ENCODE data around the gene MAP3K20. TPM values are rescaled to one million over a fixed set of nuclear protein-coding genes. Genes with fewer than 3 reads are reported as not detected.
"Not testable (repeated sequence)": the region's sequence is repeated elsewhere in the genome, so short reads cannot be mapped to it uniquely, and the experiment has no call there.

The MAP3K20 gene
- total RNA-seq, 1 experiment from 2014 or later, result 44.5 TPM

- no peaks in the 10 kb centered on the region for H3K9me3 Mint-ChIP-seq (ENCODE audit: unreplicated experiment)
- intact Hi-C loops (cut with micrococcal nuclease; ENCODE audit: unreplicated experiment), result no loop called here
- H3K4me1 Mint-ChIP-seq (ENCODE audit: low read depth, unreplicated experiment), result no peaks in the 10 kb centered on the region
- Histone ChIP-seq H3K27me3 (replicated peaks; ENCODE audit: control insufficient read depth, insufficient read depth, low read length) (no peaks in the 10 kb centered on the region), H3K9me3 (no peaks in the 10 kb centered on the region), H3K36me3 (ENCODE audit: control insufficient read depth, insufficient read depth, low read length) (no peaks in the 10 kb centered on the region), H3K4me3 (ENCODE audit: low read depth, low read length) (no peak overlapping the region), H3K4me1 (no peaks in the 10 kb centered on the region)
- no peak overlapping the region for H3K27ac Mint-ChIP-seq (ENCODE audit: unreplicated experiment)
- H3K4me3 Mint-ChIP-seq (ENCODE audit: unreplicated experiment), result no peak overlapping the region
- no peaks in the 10 kb centered on the region for H3K36me3 Mint-ChIP-seq (ENCODE audit: insufficient read depth, unreplicated experiment)
- no peak for TF ChIP-seq CTCF (IDR thresholded peaks at IDR 0.05; ENCODE audit: insufficient read depth in 1 of 2, low read depth in 1 of 2, low read length in 1 of 2, severe bottlenecking in 1 of 2, unreplicated experiment in 1 of 2)
- no TSS peak for BruUV-seq (replicated peaks)
- ChIA-PET POLR2A (interaction anchor here (0.6 kb wide), 1 partner anchor 859 kb away, joined by 8 read pairs; no protein-coding TSS in a partner anchor), CTCF (no interaction called here)
- DNase-seq, result no peak
- no peaks in the 10 kb centered on the region for H3K27me3 Mint-ChIP-seq (ENCODE audit: insufficient read depth, unreplicated experiment)
Observed at GRCh38 chr2:173254659-173255058, 179.0 kb downstream of the MAP3K20 start.

- no peaks in the 10 kb centered on the region for H3K4me1 Mint-ChIP-seq (ENCODE audit: low read depth, unreplicated experiment)
- Histone ChIP-seq H3K4me1 (no peaks in the 10 kb centered on the region), H3K4me3 (ENCODE audit: low read depth, low read length) (no peak overlapping the region), H3K36me3 (ENCODE audit: control insufficient read depth, insufficient read depth, low read length) (no peaks in the 10 kb centered on the region), H3K27me3 (replicated peaks; ENCODE audit: control insufficient read depth, insufficient read depth, low read length) (no peaks in the 10 kb centered on the region), H3K9me3 (no peaks in the 10 kb centered on the region)
- no TSS peak for BruUV-seq (replicated peaks)
- ChIA-PET POLR2A (no interaction called here), CTCF (no interaction called here)
- no peak overlapping the region for H3K27ac Mint-ChIP-seq (ENCODE audit: unreplicated experiment)
- intact Hi-C loops (cut with micrococcal nuclease; ENCODE audit: unreplicated experiment), result no loop called here
- no peak for TF ChIP-seq CTCF (IDR thresholded peaks at IDR 0.05; ENCODE audit: insufficient read depth in 1 of 2, low read depth in 1 of 2, low read length in 1 of 2, severe bottlenecking in 1 of 2, unreplicated experiment in 1 of 2)
- H3K9me3 Mint-ChIP-seq (ENCODE audit: unreplicated experiment), result no peaks in the 10 kb centered on the region
- DNase-seq, result no peak
- no peaks in the 10 kb centered on the region for H3K27me3 Mint-ChIP-seq (ENCODE audit: insufficient read depth, unreplicated experiment)
- H3K4me3 Mint-ChIP-seq (ENCODE audit: unreplicated experiment), result no peak overlapping the region
- H3K36me3 Mint-ChIP-seq (ENCODE audit: insufficient read depth, unreplicated experiment), result peaks cover 3% of the 10 kb centered on the region
Observed at GRCh38 chr2:173258701-173259100, 183.1 kb downstream of the MAP3K20 start.

GRCh38 chr2:173262356-173262755 lies 186.7 kb downstream of the MAP3K20 start:
- H3K36me3 Mint-ChIP-seq (ENCODE audit: insufficient read depth, unreplicated experiment); H3K36me3 ChIP-seq (ENCODE audit: control insufficient read depth, insufficient read depth, low read length); CTCF ChIA-PET; H3K27ac Mint-ChIP-seq (ENCODE audit: unreplicated experiment); H3K4me1 ChIP-seq; H3K27me3 Mint-ChIP-seq (ENCODE audit: insufficient read depth, unreplicated experiment); POLR2A ChIA-PET; H3K4me1 Mint-ChIP-seq (ENCODE audit: low read depth, unreplicated experiment); H3K4me3 ChIP-seq (ENCODE audit: low read depth, low read length); H3K9me3 ChIP-seq; BruUV-seq (replicated peaks); H3K4me3 Mint-ChIP-seq (ENCODE audit: unreplicated experiment); DNase-seq; intact Hi-C loops (cut with micrococcal nuclease; ENCODE audit: unreplicated experiment); H3K27me3 ChIP-seq (replicated peaks; ENCODE audit: control insufficient read depth, insufficient read depth, low read length); H3K9me3 Mint-ChIP-seq (ENCODE audit: unreplicated experiment): not testable (repeated sequence)

GRCh38 chr2:173264151-173264550 lies 188.5 kb downstream of the MAP3K20 start:
- Mint-ChIP-seq H3K4me3 (ENCODE audit: unreplicated experiment) (no peak overlapping the region), H3K27ac (ENCODE audit: unreplicated experiment) (no peak overlapping the region), H3K27me3 (ENCODE audit: insufficient read depth, unreplicated experiment) (no peaks in the 10 kb centered on the region), H3K36me3 (ENCODE audit: insufficient read depth, unreplicated experiment) (peaks cover 4% of the 10 kb centered on the region), H3K4me1 (ENCODE audit: low read depth, unreplicated experiment) (no peaks in the 10 kb centered on the region), H3K9me3 (ENCODE audit: unreplicated experiment) (no peaks in the 10 kb centered on the region)
- H3K4me3 ChIP-seq (ENCODE audit: low read depth, low read length), result no peak overlapping the region
- no peak for DNase-seq
- ChIA-PET POLR2A (no interaction called here), CTCF (no interaction called here)
- H3K27me3 ChIP-seq (replicated peaks; ENCODE audit: control insufficient read depth, insufficient read depth, low read length), result no peaks in the 10 kb centered on the region
- H3K9me3 ChIP-seq, result no peaks in the 10 kb centered on the region
- intact Hi-C loops (cut with micrococcal nuclease; ENCODE audit: unreplicated experiment), result no loop called here
- H3K36me3 ChIP-seq (ENCODE audit: control insufficient read depth, insufficient read depth, low read length), result no peaks in the 10 kb centered on the region
- H3K4me1 ChIP-seq, result no peaks in the 10 kb centered on the region
- BruUV-seq (replicated peaks), result no TSS peak
- TF ChIP-seq CTCF (IDR thresholded peaks at IDR 0.05; ENCODE audit: insufficient read depth in 1 of 2, low read depth in 1 of 2, low read length in 1 of 2, severe bottlenecking in 1 of 2, unreplicated experiment in 1 of 2), result no peak
